ENCODE measurements around the gene EML3. TPM values are rescaled to one million over a fixed set of nuclear protein-coding genes. Genes with fewer than 3 reads are reported as not detected.
"Not testable (repeated sequence)": the region's sequence is repeated elsewhere in the genome, so short reads cannot be mapped to it uniquely, and the experiment has no call there.

The EML3 gene
- total RNA-seq, 1 experiment from 2014 or later, result 9.1 TPM

- DNase-seq (ENCODE audit: low read depth, low spot score), result no peak
- in situ Hi-C loops (cut with HindIII; ENCODE audit: low pct_unique_long_range_greater_than_20kb, low sequenced_read_pairs), result no loop called here
Measured at GRCh38 chr11:62603776-62604299, 8.7 kb downstream of the EML3 start.

DNA sequence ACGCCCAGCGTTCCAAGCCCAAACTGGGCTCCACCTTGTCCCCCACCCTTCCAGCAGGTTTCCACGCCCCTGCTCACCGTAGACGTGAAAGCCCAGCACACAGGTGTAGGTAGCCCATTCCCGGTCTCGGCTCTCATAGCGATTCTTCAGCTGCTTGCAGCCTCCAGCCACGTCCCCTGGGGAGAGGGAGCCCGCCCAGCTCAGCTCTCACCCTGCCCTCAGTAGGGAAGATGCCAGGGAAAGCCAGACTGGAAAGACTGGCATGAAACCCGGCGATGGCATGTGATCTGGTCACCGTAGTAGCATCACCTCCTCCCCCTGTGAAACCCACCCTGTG is 9.5 kb downstream of the EML3 start:
- in situ Hi-C loops (cut with HindIII; ENCODE audit: low pct_unique_long_range_greater_than_20kb, low sequenced_read_pairs), result no loop called here

DNA sequence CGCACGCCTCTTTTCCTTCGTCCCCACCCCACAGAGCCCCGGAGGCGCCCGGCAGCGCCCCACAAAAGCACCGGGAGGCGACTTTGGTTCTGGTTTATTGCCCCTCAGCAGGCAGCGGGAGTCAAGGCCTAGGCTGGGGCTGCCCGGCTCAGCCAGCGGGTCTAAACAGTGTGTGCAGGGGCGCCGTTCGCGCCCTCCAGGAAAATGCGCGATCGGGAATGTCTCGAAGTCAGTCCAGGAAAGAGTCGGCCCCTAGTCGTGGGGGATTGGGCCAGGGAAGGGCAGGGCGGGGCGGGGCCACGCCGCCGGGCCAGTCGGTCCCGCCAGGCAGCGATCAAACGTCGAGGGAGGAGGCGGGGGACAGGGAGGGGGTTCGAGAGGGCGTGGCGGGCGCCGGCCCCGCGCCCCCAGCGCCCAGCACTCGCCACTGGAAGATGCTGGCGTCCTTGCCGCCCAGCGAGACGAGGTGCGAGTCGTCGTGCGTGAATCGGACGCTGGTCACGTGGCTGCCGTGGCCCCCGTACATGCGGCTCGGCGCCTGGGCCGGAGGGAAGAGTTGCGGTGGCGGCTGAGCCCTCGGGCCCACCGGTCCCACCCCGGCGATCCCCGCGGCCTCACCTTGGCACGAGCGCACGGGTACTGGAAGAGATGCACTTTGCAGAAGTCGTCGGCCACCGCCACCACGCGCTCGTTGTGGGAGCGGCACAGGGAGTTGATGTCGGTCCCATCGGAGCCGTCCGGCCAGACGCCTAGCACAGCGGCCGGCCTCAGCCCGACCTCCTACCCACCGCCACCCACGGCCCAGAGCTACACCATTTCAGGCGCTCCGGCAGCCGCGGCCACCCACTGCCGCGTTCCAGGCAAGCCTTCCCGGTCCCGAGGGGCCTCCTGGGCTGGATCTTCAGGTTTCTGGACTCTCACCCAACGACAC is 10.2 kb downstream of the EML3 start:
- in situ Hi-C loops (cut with HindIII; ENCODE audit: low pct_unique_long_range_greater_than_20kb, low sequenced_read_pairs), result no loop called here
- DNase-seq (ENCODE audit: low read depth, low spot score), result no peak

More for the DNA sequence above, 9.5 kb downstream of the EML3 start:
- DNase-seq (ENCODE audit: low read depth, low spot score), result no peak

- in situ Hi-C loops (cut with HindIII; ENCODE audit: low pct_unique_long_range_greater_than_20kb, low sequenced_read_pairs), result no loop called here
- peak; percentile 95 for DNase-seq (ENCODE audit: low read depth, low spot score)
Measured at GRCh38 chr11:62601372-62602140, 11.0 kb downstream of the EML3 start, which contains the start of gene MTA2. Gene MTA2, minus strand, starts transcription at chr11:62601865. Its CDS starts 415 bp downstream, at chr11:62601450.

- DNase-seq (ENCODE audit: low read depth, low spot score), result no peak
- in situ Hi-C loops (cut with HindIII; ENCODE audit: low pct_unique_long_range_greater_than_20kb, low sequenced_read_pairs), result no loop called here
Measured at GRCh38 chr11:62601122-62601371, 11.5 kb downstream of the EML3 start.

- no peak for DNase-seq (ENCODE audit: low read depth, low spot score)
- in situ Hi-C loops (cut with HindIII; ENCODE audit: low pct_unique_long_range_greater_than_20kb, low sequenced_read_pairs), result no loop called here
Measured at GRCh38 chr11:62600367-62601121, 12.0 kb downstream of the EML3 start.

DNA sequence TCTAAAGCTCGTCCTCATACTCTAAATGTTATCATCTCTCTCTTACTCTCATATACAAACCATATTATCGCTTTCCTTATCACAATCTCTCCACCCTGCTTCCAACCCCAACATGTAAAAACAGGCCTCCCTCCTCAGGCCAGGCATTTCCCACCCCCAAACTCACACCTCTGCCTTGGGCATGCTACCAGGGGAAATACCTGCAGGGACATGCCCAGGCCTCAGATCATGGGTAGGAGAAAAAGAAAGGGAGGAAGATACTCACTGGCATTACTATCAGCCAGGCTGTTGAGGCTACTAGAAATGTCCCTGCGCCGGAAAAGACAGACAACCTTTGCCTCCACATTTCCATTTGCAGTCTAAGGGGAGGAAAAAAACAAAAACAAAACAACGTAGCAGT is 12.7 kb downstream of the EML3 start:
- DNase-seq (ENCODE audit: low read depth, low spot score), result no peak
- in situ Hi-C loops (cut with HindIII; ENCODE audit: low pct_unique_long_range_greater_than_20kb, low sequenced_read_pairs), result no loop called here

DNA sequence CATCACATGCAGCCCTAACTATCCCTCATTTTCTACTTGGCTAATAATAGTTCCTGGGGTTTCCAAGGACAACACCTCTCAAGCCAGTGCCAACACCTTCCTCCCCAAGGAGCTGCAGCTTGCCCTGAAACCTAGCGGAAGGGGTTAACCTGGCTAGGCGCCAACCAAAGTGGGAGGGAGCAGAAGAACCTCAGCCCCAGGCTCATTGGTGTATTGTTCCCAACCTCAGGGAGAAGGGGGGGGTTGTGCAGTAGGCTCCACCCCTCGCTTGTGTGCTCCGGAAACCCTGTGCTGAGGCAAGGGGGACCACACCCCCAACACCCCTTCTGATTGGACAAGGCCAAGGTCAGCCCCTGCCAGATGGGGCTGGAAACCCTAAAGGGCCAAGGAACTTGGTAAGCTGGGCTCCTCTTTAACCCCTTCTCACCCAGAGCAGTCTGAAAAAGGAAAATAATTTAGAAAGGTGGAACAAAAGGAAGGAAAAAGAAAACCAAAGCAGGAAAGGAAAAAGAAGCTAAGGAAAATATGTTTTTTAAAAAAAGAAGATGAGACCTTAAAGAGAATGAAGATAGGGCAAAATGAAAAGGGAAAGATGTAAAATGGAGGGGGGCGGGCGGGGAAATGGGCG is 13.4 kb downstream of the EML3 start:
- in situ Hi-C loops (cut with HindIII; ENCODE audit: low pct_unique_long_range_greater_than_20kb, low sequenced_read_pairs), result no loop called here
- DNase-seq (ENCODE audit: low read depth, low spot score), result peak; percentile 97

GRCh38 chr11:62595124-62595523 is 17.5 kb downstream of the EML3 start:
- in situ Hi-C loops (cut with HindIII; ENCODE audit: low pct_unique_long_range_greater_than_20kb, low sequenced_read_pairs), result no loop called here

DNA sequence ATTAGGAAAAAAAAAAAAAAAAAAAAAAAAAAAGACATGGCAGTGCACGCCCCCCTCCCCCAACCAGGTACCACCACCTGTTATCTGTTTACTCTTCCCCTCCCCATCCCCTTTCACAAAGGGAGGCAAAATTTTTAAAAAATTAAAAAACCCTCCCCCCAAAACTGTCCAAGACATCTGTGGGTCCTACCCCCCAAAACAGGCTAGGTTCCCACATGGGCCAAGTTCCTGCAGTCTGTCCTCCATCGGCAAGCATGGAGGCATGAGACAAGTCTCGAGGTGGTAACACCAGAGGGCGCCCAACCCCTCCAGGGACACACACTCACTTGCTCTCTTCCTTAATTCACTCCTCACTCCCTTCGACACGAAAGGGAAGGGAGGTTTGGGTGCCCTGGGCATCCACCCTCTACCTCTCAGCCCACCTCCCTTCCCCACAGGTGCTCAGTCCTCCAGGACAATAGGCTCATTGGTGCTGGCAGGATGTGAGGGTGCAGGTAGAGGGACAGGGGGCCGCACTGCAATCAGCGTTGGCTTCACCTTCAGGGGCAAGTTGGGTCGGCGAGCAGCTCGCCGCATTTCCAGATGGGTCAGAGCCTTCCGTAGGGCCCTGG is 19.0 kb downstream of the EML3 start:
- DNase-seq (ENCODE audit: low read depth, low spot score), result peak; percentile 81
- in situ Hi-C loops (cut with HindIII; ENCODE audit: low pct_unique_long_range_greater_than_20kb, low sequenced_read_pairs), result no loop called here

More at GRCh38 chr11:62595124-62595523, 17.5 kb downstream of the EML3 start:
- no peak for DNase-seq (ENCODE audit: low read depth, low spot score)

DNA sequence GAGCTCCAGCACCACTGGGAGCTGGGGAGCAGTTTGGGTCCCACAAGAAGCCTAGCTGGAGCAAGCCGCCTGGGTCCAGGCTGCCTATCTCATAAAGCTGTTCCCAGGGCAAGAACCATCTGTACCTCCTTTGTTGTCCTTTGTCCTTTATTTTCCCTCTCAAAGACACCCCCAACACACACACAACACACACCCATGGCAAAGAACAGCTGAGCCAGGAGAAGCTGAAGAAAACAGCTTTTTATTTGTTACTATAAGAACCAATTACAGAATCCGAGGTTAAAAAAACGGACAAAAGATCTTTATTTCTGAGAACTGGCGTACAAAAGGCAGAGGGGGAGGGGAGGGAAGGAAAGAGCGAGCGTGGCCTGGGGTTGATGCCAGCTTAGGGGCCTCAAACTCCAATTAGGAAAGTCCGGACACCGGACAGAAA is 19.6 kb downstream of the EML3 start:
- in situ Hi-C loops (cut with HindIII; ENCODE audit: low pct_unique_long_range_greater_than_20kb, low sequenced_read_pairs), result no loop called here

GRCh38 chr11:62592146-62592815 is 20.3 kb downstream of the EML3 start:
- no peak for DNase-seq (ENCODE audit: low read depth, low spot score)
- in situ Hi-C loops (cut with HindIII; ENCODE audit: low pct_unique_long_range_greater_than_20kb, low sequenced_read_pairs), result no loop called here

More for the DNA sequence above, 19.6 kb downstream of the EML3 start:
- DNase-seq (ENCODE audit: low read depth, low spot score), result no peak

DNA sequence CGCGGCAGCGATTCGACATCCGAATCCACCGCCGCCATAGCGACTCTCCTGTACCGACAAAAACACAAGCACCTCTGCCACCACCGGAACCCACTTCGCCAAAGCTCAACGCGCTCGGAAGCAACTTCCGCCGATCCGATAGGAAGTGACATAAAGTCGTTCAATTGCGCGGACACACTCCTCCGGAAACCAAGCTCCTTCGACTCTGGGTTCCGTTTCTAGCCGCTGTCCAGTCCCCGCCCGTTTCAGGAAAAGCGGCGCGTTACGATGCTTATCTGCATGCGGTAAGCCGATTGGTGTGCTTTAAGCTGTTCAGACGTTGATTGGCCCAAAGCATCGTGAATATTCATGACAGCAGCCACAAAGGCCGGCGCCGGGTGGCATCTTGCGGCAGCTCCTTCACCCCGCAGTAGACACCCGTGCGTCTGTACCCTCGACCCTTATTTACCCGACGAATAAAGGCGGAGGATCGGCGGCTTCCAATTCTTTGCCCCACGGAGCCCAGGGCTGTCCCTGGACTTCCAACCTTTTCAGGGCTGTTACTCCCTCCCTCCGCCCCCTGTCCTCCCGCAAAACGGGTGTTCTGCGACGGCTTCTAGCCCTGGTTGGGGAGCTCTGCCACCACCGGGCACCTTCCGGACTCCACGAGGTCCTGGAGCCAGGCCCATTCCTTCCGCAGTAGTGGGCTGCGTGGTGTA is 21.0 kb downstream of the EML3 start, which contains the start of gene TUT1:
TUT1 (minus strand) TSS at position 76 of the 698 bp plus-strand sequence; CDS start at position 38, 38 bp downstream.
- in situ Hi-C loops (cut with HindIII; ENCODE audit: low pct_unique_long_range_greater_than_20kb, low sequenced_read_pairs), result no loop called here
- DNase-seq (ENCODE audit: low read depth, low spot score), result peak; percentile 97

DNA sequence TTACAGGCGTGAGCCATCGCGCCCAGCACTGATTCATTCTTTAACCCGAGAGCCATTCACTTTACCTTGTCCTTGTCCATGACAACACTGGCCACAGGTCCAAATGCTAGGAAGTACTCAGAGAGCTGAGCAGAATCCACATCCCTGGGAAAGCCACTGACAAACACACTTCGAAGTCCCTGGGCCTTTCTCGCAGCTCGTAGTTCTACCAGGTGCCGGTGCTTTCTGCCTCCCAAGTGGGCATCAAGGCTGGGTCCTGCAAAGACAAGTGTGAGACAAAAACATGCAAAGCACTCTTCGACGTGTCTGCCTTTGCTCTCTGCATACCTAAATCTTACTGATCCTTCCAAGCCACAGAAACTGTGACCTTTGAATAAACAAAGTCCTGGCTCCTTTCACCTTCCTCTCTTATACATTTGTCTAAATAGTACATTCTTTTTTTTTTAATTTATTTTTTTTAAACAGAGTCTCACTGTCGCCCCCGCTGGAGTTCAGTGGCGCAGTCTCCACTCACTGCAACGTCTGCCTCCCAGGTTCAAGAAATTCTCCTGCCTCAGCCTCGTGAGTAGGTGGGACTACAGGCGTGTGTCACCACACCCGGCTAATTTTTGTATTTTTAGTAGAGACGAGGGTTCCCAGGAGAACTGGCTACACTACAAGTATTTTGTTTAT is 23.5 kb downstream of the EML3 start:
- DNase-seq (ENCODE audit: low read depth, low spot score), result no peak
- in situ Hi-C loops (cut with HindIII; ENCODE audit: low pct_unique_long_range_greater_than_20kb, low sequenced_read_pairs), result no loop called here

GRCh38 chr11:62585356-62585755 is 27.2 kb downstream of the EML3 start:
- in situ Hi-C loops (cut with HindIII; ENCODE audit: low pct_unique_long_range_greater_than_20kb, low sequenced_read_pairs); DNase-seq (ENCODE audit: low read depth, low spot score): not testable (repeated sequence)
